GM21447 (cell line): ENCODE data around the gene HOXC9.

Source experiments
- ATAC-seq: cut with Tn5 transposase; IDR thresholded peaks from one replicate; pipeline ENCODE4 v1.9.1; 2021; ENCODE audit not compliant: unreplicated experiment

The HOXC9 gene

DNA sequence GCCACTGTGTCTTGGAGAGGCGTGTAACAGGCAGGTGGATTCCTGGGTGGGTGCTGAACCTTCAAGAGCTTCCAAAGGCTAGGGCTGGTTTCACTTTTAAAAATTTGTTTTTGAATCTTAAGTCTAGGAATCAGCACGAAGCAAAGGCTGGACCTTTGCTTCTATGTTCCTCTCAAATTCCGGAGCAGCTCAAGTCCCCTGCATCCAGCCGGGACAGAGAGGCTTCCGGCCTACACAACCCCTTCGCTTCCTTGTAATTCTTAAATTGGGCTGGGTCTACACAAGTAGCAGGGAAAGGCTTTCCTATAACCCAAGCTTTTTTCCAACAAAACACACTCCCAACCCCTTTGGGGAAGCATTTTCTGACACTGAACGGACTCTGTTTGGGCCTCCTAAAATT lies 37.0 kb upstream of the HOXC9 start:
- ATAC-seq: no peak

DNA sequence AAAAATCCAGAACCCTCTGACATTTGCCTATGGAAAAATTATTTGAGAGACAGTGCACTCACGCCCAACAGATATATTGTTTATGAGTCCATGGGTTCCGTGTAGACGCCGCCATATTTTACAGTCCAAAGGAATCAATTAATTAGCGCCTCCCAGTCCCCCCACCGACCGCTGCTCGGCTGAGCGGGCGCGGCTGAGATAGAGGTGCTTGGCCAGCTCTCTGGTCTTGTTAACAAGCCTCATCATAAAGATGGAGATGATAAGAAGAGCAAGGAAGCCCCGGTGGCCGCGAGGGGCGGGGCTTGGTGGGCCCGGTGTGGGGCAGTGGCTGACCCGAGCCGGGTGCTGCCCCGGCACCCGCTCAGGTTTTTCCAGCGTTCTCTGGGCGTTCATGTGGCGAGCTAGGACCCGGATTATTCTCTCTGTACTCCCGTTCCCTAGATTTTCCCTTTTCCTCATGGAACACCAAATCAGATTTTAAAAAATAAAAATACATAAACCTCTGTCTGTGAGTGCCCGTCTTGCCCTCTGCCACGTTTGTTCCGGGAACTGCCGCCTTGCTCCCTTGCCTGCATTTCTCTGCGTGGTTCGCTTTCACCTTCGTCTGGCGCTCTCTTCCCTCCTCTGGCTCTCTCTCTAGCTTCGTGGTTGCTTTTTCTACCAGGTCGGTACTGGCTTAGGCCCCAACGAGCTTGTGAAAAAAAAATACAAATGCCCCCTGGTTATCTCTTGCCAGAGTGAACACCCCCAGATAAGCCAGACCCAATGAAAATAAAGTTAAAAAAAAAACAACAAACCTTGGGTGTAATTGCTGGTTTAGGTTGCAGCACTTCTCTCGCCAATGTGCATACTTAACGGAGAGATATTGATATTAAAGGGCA lies 36.3 kb upstream of the HOXC9 start:
- no peak for ATAC-seq

DNA sequence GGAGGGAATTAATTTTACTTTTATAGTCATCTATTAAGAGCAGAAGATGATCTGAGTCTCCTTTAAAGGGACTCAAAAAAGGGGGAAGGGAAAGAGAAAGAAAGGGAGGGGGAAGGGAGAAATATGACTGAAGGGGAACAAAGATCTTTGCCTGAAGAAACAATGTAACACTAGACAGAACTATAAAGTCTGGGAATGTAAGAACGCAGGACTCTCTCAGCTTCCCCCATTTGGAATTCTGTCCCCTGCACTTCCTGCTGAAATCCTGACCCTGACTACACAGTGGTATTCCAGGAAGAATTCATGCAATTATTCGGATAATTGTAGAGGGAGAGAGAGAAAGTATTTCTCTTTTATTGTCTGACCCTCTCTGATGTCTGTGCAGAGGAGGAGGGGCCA lies 35.6 kb upstream of the HOXC9 start:
- no peak for ATAC-seq

DNA sequence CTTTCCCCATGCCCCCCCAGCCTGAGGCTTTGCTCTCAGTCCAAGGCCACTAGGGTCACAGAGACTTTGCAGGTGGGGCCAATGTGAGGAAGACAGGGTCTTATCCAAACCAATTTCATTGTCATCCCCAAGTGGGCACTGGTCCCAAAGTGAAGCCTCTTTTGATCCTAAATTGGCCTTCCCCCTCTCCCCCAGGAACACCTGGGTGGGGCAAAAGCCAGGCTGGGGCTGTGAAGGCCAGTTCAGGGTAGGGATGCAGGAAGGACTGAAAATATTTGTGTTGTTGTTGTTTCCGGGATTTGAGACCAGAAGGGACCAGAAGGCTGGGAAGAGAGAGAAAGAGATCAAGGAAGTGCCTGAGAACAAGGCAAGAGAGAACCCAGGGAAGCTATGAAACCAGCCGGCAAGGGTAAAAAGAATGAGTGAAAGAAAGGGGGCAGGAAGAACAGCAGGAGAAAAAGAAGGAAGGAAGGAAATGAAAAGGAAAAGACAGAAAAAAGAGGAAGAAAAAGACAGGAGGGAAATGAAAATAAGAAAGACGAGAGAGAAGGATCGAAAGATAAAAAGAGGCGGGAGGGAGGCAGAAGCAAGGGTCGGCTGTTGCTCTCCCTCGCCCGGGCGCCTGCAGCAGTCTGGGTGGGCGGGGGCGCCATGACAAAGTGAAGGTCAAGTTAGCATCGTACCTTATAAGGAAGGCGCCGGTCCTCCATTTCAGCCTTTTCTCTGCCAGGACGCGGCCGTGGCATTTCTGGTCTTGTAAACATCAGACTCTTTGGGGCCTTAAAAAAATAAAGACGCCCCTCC lies 34.5 kb upstream of the HOXC9 start:
- ATAC-seq: no peak

DNA sequence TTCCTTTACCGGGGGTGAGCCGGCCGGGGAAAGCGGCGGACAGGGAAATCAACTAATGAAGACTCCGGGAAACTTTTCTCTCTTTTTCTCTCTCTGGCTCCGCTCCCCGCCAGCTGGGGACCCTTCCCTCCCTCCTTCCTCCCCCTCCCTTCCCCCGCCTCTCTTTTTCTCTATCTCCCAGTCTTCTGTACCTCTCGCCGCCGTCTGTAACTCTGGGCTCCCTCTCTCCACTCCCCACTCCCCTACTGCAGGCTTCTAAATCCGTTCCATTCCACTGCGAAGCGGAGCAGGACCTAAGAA lies 33.9 kb upstream of the HOXC9 start:
- no peak for ATAC-seq

DNA sequence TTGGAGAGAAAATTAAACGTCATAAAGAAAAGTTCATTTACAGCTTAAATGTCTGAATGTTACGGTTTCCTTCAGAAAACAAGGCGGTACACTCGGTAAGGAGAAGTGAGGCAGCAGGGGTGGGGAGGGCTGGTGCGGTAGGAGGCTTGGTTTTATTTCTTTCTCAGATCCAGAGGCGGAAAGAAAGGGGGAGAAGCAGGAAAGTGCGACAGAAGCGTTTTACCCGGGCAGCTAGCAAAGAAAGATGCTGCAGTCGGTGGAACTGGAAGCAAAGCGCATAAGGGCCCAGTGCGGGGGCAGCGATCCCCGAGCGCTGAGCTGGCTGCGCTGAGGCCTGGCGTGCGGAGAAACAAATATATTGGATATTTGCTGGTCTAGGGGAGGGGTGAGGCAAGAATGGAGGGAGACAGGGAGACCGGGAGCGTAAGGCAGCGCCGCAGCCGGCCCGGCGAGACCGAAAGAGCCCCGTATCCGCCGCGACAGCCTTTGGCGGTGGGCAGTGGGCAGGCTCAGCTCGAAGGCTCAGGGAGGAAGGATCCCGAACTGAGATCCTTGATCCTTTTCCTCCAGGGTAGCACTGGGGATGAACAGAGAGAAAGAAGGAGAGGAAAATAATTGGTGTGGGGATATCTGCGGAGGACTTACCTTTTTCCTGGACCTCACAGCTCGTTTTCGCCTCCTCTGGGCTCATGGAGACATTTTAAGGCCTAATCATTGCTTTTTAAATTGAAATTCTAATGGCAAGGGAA lies 33.4 kb upstream of the HOXC9 start:
- ATAC-seq: no peak

DNA sequence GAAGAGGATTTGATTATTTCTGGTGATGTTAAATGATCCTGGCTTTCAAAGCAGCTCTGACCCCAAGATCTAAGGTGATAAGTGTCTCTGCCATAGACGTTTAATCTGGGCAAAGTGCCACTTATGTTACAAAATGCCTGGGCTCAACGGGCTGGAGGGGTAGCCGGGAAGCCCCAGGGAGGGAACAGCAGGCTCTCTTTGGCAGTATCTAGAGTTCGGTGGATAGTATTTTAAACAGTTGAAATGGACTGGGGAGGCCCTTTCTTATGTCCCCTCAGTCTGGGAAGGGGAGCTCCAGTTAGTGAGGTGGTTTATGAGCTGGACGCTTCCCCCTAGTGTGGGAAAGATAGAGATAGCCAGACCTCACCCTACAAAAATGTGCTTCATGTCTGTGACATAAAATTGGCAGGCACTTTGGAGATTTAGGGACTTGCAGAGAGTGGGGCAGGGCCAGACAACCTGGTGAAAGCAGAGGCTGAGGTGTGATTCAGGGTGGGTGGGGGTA lies 32.5 kb upstream of the HOXC9 start:
- no peak for ATAC-seq

DNA sequence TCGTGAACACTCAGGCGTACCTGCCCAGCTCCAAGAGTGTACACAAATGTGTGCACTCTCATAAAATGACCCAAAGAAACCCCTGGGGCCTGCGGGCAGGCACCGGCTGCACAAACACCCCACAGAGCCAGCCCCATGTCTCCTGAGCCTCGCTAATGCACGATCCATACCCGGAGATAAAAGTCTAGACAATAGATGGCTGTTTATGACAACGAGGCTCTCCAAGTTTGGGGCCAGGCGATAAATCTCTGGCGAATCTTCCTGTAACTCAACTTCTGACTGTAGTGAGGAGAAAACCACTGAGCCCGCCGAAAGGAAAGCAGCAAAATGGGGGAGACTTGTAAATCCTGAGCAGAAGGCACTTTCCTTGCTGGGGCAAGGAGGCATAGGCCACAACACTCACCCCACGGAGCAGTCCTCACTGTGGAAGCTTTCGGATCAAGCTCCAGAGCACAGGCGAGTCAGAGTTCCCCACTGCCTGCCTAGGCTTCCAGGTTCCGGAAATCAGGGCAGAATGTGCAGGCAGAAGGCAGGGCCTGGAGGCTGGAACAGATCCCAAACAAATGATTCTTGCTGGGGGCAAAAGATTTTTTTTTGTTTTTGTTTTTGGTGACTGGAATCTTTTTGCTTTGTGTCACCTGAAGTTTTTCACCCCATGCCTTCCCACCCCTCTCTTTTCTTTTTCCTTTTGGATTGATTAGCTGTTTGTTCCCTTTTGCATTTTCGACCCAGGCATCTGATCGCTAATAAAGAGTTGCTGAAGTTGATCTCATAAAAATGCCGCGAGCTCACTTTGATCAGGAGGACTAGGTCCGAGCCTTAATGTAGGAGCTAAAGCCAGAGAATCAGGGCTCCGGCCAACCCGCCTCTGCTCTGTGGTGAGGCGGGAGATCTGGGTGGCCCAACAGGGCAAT lies 31.5 kb upstream of the HOXC9 start:
- ATAC-seq: no peak

DNA sequence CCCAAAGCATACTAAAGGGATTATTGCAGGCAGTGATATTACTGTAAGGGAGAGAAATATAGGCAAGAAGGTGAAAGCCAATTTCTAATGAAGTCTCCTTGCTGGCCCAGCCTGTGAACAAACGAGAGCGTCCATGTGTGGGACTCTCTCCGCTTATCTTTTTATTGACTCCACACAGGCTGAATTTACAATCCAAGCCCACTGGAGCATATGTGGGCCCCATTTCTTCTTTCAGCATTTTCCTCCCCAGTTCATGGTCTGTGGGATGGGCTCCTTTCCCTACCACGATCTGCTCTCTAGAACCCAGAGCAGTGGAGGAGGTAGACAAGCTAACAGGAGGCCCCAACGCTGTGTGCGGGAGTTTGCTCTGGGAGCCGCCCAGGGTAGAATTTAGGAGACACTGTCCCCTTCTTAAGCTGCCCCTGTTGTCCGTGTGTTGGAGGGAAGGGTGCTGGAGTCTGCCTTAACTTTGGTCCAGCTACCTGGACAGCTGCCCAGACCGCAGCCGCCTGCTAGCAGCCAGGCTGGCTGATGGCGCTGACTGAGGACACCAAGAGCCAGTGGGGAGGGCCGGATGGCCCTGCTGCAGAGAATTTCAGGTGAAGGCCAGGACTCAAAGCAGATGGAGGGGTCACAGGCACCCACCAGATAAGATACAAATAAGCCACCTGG lies 30.2 kb upstream of the HOXC9 start:
- no peak for ATAC-seq

DNA sequence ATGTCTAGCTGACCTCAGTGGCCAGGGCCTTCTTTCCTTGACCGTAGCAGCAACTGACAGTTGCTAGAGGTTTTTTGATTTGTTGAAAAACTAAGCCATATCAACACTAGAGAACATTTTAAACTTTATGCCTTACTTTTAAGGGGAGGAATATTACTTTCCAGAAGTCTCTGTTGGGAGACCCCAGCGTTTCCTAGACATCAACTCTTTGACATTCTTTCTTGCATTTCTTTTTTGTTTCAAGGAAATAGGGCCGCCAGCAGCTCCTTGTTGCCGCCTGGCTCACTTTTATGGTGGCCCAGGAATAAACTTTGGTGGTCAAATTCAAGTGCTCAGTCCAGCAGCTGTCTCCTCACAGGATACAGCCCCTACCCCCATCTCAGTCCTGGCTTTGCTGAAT lies 29.5 kb upstream of the HOXC9 start:
- no peak for ATAC-seq

DNA sequence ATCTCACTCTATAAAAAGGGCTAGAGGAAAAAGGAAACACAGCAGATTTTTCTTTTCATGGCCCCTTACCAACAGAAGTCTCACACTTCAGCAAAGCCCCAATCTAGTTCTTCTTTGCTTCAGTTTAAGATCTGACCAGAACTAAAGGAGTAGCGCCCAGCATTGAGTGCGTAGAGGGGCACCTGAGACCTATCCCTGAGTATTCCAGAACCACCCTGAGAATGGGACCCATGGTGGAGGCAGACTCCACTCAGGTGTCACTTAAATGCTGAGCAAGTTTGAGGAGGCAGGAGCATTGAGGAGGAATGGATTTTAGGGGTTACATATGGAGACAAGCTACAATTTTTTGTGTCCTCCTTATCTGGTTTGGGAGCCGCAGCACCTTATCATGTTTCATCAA lies 28.8 kb upstream of the HOXC9 start:
- ATAC-seq: no peak

DNA sequence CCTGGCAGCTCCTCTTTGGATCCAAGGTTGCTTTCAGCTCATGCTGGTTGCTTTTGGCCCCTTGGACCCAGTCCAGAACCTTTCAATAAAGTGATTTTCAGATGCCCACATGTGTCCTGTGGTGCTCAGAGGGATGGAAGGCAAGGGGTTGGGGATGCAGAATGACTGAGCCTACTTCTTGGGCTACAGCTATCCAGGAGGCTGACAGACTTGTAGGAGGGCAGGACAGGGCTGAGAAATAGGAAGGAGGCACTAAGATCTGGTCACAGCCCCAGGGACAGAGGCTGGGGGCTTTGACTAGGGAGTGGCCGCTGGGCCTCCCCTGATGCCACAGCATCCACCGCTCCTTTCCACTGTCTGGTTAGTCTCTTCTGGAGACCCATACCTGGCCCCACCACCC lies 28.3 kb upstream of the HOXC9 start:
- no peak for ATAC-seq

DNA sequence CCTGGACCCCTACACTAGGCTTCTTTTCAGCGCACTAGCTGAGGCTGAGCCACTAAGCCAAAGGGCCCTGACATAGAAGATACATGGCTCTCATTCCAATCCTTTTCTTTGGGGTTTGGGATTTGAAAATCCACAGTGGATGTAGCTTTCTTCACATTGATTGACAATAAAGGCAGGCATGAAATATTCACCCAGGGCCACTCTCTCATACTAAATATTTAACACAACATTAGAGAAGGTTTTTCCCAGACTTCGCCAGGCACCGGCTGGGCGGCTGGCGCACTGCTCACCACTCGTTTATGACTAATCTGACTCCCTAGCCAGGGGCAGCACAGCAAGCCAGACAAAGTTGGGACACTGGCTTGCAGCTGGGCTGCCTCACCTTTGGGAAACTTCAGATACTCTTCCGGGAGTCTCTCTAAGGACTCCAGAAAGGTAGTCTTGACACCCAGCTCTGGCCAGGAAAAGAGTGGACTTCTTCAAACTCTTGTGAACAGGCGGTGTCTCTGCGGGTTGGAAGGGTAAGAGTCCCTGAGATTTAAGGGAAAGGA lies 27.7 kb upstream of the HOXC9 start:
- no peak for ATAC-seq

DNA sequence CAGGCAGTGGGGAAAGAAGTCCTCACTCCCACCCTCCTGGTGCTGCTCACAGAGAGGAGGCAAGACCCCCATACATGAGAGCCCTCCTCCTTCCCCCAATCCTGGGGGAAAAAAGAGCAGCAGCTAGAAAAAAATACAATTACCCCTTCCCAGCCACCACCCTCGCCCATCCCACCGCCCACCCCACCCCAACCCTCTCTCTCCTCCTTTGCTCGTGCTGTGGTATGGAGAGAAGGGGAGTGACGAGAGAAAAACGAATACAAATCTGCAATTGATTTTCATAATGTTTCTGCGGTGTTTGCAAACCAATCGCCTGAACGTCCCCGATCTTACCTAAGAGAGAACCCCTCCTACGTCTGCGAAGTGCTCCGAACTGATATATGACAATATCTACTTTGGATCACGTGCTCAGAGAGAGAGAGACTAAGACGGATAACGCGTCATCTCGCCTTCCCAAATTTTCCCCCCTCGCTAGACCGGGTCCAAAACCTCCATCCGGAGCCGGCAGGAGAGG lies 27.2 kb upstream of the HOXC9 start, which contains the start of gene HOXC11:
Gene HOXC11, plus strand, starts transcription at position 405 of the 514 bp plus-strand sequence. CDS start 116 bp downstream, outside the sequence.
- no peak for ATAC-seq

DNA sequence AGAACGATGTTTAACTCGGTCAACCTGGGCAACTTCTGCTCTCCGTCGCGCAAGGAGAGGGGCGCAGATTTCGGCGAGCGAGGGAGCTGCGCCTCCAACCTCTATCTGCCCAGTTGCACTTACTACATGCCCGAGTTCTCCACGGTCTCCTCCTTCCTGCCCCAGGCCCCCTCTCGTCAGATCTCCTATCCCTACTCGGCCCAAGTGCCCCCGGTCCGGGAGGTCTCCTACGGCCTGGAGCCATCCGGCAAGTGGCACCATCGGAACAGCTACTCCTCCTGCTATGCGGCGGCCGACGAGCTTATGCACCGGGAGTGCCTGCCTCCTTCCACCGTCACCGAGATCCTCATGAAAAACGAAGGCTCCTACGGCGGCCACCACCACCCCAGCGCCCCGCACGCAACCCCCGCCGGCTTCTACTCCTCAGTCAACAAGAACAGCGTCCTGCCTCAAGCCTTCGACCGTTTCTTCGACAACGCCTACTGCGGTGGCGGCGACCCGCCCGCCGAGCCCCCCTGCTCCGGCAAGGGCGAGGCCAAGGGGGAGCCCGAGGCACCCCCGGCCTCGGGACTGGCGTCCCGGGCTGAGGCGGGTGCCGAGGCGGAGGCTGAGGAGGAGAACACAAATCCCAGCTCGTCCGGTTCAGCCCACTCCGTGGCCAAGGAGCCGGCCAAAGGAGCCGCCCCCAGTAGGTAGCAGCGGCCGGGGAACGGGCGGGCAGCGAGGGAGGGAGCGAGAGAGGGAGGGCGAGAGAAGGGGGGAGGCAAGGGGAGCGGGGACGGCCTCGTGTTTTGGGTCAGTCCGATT lies 26.5 kb upstream of the HOXC9 start:
- no peak for ATAC-seq

DNA sequence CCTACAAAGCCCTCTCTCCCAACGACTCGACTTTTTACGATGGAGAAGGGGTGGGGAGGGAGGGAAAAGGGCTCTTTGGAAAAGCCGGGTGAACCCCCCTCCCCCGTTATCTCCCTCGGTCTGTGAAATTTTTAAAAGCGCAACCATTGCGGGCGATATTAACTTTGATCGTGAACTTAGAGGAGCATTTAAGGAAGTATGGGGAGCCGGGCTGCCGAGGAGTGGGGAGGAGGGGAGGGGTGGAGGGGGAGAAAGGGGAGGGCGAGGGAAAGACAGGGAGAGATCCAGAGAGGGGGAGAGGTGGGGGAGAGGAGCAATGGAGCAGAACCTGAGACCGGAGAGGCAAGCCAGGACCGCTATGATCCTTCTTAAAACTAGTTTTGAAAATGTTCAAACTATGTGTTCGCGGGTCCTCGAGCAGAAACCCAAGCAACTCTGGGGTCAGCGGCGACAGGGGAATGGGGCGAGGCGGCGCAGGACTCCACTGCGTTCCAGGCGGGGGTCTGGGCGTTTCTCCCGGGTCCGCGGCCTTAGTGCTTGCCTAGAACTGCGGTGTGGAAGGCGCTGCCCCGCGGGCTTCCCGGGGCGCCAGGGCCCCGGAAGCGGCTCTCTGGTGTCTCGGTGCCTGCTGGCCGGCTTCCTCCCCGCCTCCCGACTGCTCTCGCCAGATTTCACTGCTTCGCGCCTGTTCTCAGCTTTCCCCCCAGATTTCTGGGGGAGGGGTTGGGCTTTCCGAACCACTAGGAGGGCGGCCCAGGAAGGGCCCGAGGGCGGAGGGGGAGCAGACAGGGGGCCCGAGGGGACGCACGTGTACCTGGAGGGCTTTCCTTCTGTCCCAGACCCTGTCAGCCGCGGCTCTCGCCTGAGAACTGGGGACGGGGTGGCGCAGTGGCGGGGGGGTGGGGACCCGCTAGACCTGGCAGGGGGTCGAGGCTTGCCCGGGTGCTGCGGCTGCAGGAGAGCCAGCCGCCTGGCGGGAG lies 25.6 kb upstream of the HOXC9 start, which contains the start of gene HOTAIR:
Gene HOTAIR, minus strand, starts transcription at position 871 of the 980 bp plus-strand sequence.
- no peak for ATAC-seq

DNA sequence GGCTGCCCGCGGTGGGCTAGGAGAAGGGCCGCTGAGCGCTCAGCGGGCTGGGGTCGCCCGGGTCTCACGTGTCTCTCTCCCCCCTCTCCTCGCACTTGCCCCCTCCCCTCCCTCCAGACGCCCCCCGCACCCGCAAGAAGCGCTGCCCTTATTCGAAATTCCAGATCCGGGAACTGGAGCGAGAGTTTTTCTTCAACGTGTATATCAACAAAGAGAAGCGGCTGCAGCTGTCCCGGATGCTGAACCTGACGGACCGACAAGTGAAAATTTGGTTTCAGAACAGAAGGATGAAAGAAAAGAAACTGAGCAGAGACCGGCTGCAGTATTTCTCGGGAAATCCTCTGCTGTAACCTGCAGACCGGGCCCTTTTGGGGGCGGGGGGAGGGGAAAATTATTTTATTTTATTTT lies 24.9 kb upstream of the HOXC9 start:
- no peak for ATAC-seq
